Mesothelial cell of epicardium (in vitro differentiated cells): Measurements from ENCODE around the gene CXCL16. TPM values are rescaled to one million over a fixed set of nuclear protein-coding genes. Genes with fewer than 3 reads are reported as not detected.

Experiments
- DNase-seq, 2 experiments: peaks; one replicate each; pipeline ENCODE4 v3.0.0; 2021; ENCODE audit warnings: low spot score in 2 of 2; ENCODE audit not compliant: unreplicated experiment in 2 of 2
- H3K27ac Mint-ChIP-seq: 2 replicates; pipeline ENCODE4 v1.8.0; 2021; ENCODE audit warnings: mixed read lengths
- H3K27me3 Mint-ChIP-seq: 2 replicates; pipeline ENCODE4 v1.8.0; 2021; ENCODE audit warnings: low read depth, mixed read lengths
- H3K36me3 Mint-ChIP-seq: 2 replicates; pipeline ENCODE4 v1.8.0; 2021; ENCODE audit warnings: mixed read lengths
- H3K4me1 Mint-ChIP-seq: 2 replicates; pipeline ENCODE4 v1.8.0; 2021; ENCODE audit warnings: mixed read lengths
- H3K4me3 Mint-ChIP-seq: 2 replicates; pipeline ENCODE4 v1.8.0; 2021; ENCODE audit warnings: mild to moderate bottlenecking, moderate library complexity, mixed read lengths
- H3K9me3 Mint-ChIP-seq: 2 replicates; pipeline ENCODE4 v1.8.0; 2021; ENCODE audit warnings: mixed read lengths
- total RNA-seq: library from RNA; stranded (reverse); gene quantifications from 3 replicates; pipeline ENCODE4 v1.2.1, GENCODE V29; 2021
- TF ChIP-seq, protein P1 (sequence below): fragments of 200-600 bp; sonication (generic); IDR thresholded peaks from one replicate; pipeline ENCODE4 v1.5.0; 2021; ENCODE audit warnings: antibody characterized with exemption; ENCODE audit not compliant: unreplicated experiment

The CXCL16 gene, protein sequence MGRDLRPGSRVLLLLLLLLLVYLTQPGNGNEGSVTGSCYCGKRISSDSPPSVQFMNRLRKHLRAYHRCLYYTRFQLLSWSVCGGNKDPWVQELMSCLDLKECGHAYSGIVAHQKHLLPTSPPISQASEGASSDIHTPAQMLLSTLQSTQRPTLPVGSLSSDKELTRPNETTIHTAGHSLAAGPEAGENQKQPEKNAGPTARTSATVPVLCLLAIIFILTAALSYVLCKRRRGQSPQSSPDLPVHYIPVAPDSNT
- total RNA-seq: 7.6 to 8.8 TPM (median 8.1 TPM) in 3 replicates

DNA sequence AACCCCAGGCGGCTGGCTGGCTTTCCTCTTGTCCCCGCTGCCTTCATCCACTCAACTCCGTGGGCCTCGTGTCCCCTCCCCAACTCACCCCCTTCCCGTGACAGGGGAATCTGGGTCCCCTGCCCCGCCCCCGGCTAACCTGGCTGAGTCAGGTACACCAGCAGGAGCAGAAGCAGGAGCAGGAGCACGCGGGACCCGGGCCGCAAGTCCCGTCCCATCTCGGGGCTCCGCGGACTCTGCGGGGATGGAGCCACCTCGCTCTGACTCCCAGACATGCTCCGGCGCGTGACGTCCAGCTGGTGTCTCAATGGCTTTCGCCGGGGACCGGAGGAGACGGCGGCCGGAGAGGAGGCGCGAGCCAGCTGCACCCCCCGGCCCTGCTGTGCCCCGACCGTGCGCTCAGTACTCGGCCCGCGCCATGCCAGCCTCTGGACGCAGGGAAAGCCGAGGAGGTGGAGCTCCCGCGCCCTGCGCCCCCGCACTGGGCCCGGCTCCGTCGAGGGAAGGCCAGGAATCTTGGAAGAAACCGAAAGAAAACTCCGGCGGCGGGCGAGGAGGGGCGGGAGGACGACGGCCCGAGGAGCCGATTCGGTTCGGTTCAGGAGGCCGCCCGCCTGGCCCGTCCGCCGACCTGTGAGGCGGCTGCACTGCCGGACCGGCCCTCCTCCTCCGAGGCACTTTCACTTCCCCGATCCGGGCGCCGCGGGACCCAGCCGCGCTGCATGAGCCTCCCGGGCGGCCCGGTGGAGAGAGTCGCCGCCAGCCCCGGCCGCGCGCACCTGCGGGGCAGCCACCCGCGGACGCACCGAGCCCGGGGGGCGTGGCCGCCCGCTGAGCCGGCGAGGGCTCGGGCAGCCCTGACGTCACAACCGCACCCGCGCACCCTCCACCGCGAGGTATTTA is at the start of gene CXCL16, which contains the start of gene ZMYND15:
CXCL16 (minus strand) TSS at position 807 of the 903 bp plus-strand sequence; CDS start at position 218, 589 bp downstream.
ZMYND15 (plus strand) TSS at position 712 of the 903 bp plus-strand sequence. CDS start 716 bp downstream, outside the sequence.
- TF ChIP-seq, protein P1, sequence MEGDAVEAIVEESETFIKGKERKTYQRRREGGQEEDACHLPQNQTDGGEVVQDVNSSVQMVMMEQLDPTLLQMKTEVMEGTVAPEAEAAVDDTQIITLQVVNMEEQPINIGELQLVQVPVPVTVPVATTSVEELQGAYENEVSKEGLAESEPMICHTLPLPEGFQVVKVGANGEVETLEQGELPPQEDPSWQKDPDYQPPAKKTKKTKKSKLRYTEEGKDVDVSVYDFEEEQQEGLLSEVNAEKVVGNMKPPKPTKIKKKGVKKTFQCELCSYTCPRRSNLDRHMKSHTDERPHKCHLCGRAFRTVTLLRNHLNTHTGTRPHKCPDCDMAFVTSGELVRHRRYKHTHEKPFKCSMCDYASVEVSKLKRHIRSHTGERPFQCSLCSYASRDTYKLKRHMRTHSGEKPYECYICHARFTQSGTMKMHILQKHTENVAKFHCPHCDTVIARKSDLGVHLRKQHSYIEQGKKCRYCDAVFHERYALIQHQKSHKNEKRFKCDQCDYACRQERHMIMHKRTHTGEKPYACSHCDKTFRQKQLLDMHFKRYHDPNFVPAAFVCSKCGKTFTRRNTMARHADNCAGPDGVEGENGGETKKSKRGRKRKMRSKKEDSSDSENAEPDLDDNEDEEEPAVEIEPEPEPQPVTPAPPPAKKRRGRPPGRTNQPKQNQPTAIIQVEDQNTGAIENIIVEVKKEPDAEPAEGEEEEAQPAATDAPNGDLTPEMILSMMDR: no peak
- DNase-seq: peak; percentile 46 to 68
- H3K9me3 Mint-ChIP-seq: no peaks in the 10 kb centered on the region
- H3K4me3 Mint-ChIP-seq: peak within 1 kb of the TSS; percentile 72
- peak within 1 kb of the TSS; percentile 92 for H3K27ac Mint-ChIP-seq
- peaks cover 16% of the 10 kb centered on the region for H3K4me1 Mint-ChIP-seq
- peaks cover 85% of the 10 kb centered on the region for H3K27me3 Mint-ChIP-seq
- no peaks in the 10 kb centered on the region for H3K36me3 Mint-ChIP-seq

DNA sequence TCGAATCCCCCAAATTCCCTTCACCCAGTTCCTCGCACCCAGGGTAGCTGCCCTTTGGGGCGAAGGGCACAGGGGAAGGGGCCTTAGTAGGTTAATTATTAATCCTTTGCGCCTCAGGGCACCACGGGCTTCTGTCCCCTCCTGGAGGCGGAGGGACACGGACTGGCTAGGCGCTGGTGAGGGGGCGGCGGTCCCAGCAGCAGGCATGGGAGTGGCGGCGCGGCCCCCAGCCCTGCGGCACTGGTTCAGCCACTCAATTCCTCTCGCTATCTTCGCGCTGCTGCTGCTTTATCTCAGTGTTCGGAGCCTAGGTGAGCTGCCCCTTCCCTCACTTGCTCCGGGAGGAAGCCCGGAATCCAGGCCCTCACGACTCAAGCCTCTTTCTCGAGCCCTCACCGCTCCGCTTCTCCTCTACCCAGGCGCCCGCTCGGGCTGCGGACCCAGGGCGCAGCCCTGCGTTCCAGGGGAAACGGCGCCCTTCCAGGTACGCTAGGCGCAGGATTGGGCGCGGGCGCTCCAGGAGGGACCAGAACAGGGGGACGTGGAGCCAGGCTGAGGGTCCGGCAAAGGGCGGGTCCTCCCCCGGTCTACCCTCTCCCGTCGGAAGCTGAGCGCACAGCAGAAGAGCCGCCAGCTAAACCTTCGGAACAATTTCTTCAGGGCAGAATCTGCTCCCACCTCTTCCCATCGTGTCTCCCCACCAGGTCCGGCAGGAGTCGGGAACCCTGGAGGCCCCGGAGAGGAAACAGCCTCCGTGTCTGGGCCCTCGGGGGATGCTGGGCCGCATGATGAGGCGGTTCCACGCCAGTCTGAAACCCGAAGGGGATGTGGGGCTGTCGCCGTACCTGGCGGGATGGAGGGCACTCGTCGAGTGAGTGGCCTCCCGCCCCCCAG is 49.3 kb upstream of the CXCL16 start, which contains the start of gene GLTPD2:
GLTPD2 (plus strand) TSS at position 158 of the 894 bp plus-strand sequence; CDS start at position 206, 48 bp downstream.
- H3K27ac Mint-ChIP-seq: peak within 1 kb of the TSS; percentile 79
- H3K27me3 Mint-ChIP-seq: peaks cover 19% of the 10 kb centered on the region
- DNase-seq: peak in 1 of 2 experiments; percentile 59

DNA sequence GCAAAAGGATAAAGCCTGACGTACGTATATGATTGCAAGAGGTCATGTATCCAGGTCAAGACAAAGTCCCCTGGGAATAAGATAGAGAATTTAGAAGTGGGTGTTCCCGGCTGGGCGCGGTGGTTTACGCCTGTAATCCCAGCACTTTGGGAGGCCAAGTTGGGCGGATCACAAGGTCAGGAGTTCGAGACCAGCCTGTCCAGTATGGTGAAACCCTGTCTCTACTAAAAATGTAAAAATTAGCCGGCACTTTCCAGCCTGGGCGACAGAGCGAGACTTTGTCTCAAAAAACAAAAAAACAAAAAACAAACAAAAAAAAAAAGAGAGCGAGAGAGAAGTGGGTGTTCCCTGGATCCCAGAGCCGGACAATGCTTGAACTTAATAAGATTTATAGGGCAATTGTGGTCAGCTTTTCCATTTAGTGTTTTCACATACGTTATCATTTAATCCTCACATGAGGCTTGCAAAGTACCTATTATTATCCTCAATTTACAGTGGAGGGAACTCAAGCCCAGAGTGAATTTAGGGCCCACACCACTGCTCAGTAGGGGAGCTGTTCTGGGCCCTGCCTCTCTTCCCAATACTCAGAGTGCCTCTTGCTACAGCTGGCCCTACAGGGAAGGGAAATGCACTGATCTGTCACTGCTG is 48.6 kb upstream of the CXCL16 start:
- H3K27me3 Mint-ChIP-seq: peaks cover 20% of the 10 kb centered on the region

More for the DNA sequence above, 49.3 kb upstream of the CXCL16 start, which contains the start of gene GLTPD2:
- peaks cover 19% of the 10 kb centered on the region for H3K4me1 Mint-ChIP-seq
- TF ChIP-seq, protein P1: no peak
- H3K36me3 Mint-ChIP-seq: no peaks in the 10 kb centered on the region
- peak within 1 kb of the TSS; percentile 79 for H3K4me3 Mint-ChIP-seq
- H3K9me3 Mint-ChIP-seq: no peaks in the 10 kb centered on the region

DNA sequence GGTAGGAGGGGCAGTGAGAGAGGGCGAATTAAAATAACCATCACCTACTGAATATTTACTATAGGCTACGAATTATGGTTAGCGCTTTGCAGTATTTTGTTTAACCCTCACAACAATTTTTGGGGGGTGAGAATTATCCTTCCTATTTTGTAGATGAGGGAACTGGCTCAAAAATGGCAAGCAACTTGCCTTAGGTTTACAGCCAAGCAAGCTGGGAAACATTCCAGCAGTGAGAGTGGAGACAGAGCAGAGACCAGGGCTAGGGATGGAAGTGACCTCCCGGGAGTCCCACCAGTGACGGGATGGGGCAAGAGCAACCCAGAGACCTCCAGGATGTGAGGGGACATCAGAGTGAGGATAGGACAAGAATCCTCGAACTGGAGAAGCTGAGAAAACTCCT is 46.8 kb upstream of the CXCL16 start:
- TF ChIP-seq, protein P1: no peak
- Mint-ChIP-seq H3K27ac (no peak overlapping the region), H3K27me3 (peaks cover 20% of the 10 kb centered on the region), H3K4me1 (peaks cover 19% of the 10 kb centered on the region), H3K36me3 (no peaks in the 10 kb centered on the region), H3K9me3 (no peaks in the 10 kb centered on the region), H3K4me3 (no peak overlapping the region)
- DNase-seq: no peak

More for the DNA sequence above, 48.6 kb upstream of the CXCL16 start:
- TF ChIP-seq, protein P1: no peak
- no peak overlapping the region for H3K27ac Mint-ChIP-seq
- no peaks in the 10 kb centered on the region for H3K9me3 Mint-ChIP-seq
- H3K36me3 Mint-ChIP-seq: no peaks in the 10 kb centered on the region
- no peak for DNase-seq
- peak overlapping the region; percentile 79 for H3K4me3 Mint-ChIP-seq
- H3K4me1 Mint-ChIP-seq: peaks cover 19% of the 10 kb centered on the region
